ENCODE data around the gene GPC3. TPM values are rescaled to one million over a fixed set of nuclear protein-coding genes. Genes with fewer than 3 reads are reported as not detected.

GPC3 gene
- total and polyA plus RNA-seq, 2 of the 4 experiments (the other 2 are of a cell fraction), result not detected

DNA sequence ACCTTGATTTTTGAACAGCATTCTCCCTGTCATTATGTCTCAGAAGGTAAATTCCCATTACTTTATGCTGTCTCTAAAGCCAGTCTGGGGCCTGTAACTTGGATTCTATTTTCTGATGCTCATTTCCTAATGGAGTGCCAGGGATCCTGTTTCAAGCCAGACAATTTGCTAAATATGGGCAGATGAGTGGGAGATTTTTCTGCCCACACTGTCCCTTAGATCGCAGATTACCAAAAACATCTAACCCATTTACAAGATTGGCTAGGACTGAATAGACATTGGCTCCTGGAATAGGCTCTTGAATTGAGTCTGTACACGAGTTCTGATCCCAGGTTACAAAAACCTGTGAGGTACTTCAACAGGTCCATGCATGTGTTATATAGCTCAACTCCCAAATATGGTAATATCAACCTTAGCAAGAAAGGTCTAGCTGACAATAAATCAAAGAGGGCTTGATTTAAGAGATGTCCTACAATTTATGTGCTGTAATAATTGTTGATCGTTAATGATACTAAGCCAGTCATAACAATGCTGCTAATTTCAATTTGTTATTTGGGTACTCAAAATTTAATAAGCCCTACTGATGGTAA, 5.7 kb downstream of the GPC3 start:
- CTCF ChIA-PET, result no interaction called here
- no peak overlapping the region for H2BK20ac ChIP-seq (ENCODE audit: low read depth, low read length)
- dilution Hi-C loops (cut with HindIII; ENCODE audit: low sequenced_read_pairs, unreplicated experiment), result no loop called here
- H2BK5ac ChIP-seq (ENCODE audit: low read depth, low read length, poor library complexity, severe bottlenecking), result no peak overlapping the region
- ATAC-seq (ENCODE audit: low read depth), result no peak
- H3K27me3 ChIP-seq (ENCODE audit: control insufficient read depth, insufficient read depth, low read length), result peaks cover 3% of the 10 kb centered on the region; the same call in 1 of the 2 replicates
- no peak overlapping the region for H4K8ac ChIP-seq (ENCODE audit: low read depth in 2 of 2, low read length in 2 of 2)
- H3K4me2 ChIP-seq (ENCODE audit: low read depth, low read length), result no peak overlapping the region
- no peak overlapping the region for H3K14ac ChIP-seq (replicated peaks; ENCODE audit: low read depth, low read length)
- no peak for TF ChIP-seq SMC3 (IDR thresholded peaks at IDR 0.05; ENCODE audit: low read depth, low read length)
- no peak for TF ChIP-seq NFE2L2 (IDR thresholded peaks at IDR 0.05; ENCODE audit: low read depth, low read length)
- TF ChIP-seq FOS (IDR thresholded peaks at IDR 0.05; ENCODE audit: low read depth, low read length), result no peak
- TF ChIP-seq CEBPB (IDR thresholded peaks at IDR 0.05; ENCODE audit: low read depth, low read length), result no peak
- TF ChIP-seq POLR2A (IDR thresholded peaks at IDR 0.05; ENCODE audit: low read depth, low read length), result no peak
- no peak for TF ChIP-seq CHD1 (IDR thresholded peaks at IDR 0.05; ENCODE audit: low read depth, low read length)
- TF ChIP-seq MAZ (IDR thresholded peaks at IDR 0.05; ENCODE audit: borderline replicate concordance, low read depth, low read length), result no peak
- TF ChIP-seq RCOR1 (IDR thresholded peaks at IDR 0.05; ENCODE audit: insufficient replicate concordance, low read length), result no peak
- TF ChIP-seq RFX5 (IDR thresholded peaks at IDR 0.05; ENCODE audit: low read depth, low read length), result no peak
- no peak for TF ChIP-seq ELK1 (IDR thresholded peaks at IDR 0.05; ENCODE audit: borderline replicate concordance, low read depth, low read length)
- TF ChIP-seq, protein P1, sequence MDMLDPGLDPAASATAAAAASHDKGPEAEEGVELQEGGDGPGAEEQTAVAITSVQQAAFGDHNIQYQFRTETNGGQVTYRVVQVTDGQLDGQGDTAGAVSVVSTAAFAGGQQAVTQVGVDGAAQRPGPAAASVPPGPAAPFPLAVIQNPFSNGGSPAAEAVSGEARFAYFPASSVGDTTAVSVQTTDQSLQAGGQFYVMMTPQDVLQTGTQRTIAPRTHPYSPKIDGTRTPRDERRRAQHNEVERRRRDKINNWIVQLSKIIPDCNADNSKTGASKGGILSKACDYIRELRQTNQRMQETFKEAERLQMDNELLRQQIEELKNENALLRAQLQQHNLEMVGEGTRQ (IDR thresholded peaks at IDR 0.05; ENCODE audit: low read depth, low read length), result no peak
- no peak for TF ChIP-seq MAFK (IDR thresholded peaks at IDR 0.05; ENCODE audit: low read depth, low read length)
- no peak for TF ChIP-seq RAD21 (IDR thresholded peaks at IDR 0.05; ENCODE audit: low read length)
- TF ChIP-seq CTCF (conservative IDR thresholded peaks at IDR 0.05; ENCODE audit: low read depth, low read length), result no peak
- H4K5ac ChIP-seq (ENCODE audit: low read depth, low read length), result no peak overlapping the region
- intact Hi-C loops (cut with micrococcal nuclease), result no loop called here
- H2AFZ ChIP-seq (replicated peaks; ENCODE audit: low read length, poor library complexity), result no peak overlapping the region
- no peak overlapping the region for H2BK15ac ChIP-seq (ENCODE audit: low read depth, low read length)
- H3K9me1 ChIP-seq (ENCODE audit: insufficient read depth, low read length), result no peaks in the 10 kb centered on the region
- H3K23ac ChIP-seq (ENCODE audit: low read depth, low read length), result no peak overlapping the region
- BruUV-seq (replicated peaks), result no TSS peak
- no peaks in the 10 kb centered on the region for H3K9me3 ChIP-seq (ENCODE audit: control insufficient read depth, insufficient read depth, low read length)
- H3K4me1 ChIP-seq (ENCODE audit: control insufficient read depth, insufficient read depth, low read length), result no peaks in the 10 kb centered on the region
- no CpG with 5 or more reads among the region's 3 CpGs for WGBS, 2 experiments (ENCODE audit: extremely low coverage in 2 of 2, insufficient read length in 1 of 2)
- H3K36me3 ChIP-seq (ENCODE audit: control insufficient read depth, insufficient read depth, low read length), result no peaks in the 10 kb centered on the region
- H2BK120ac ChIP-seq (ENCODE audit: low read depth, low read length), result no peak overlapping the region
- H3K27ac ChIP-seq (ENCODE audit: insufficient read depth, low read length), result no peak overlapping the region
- H3K4ac ChIP-seq (ENCODE audit: low read depth, low read length), result no peak overlapping the region
- H4K20me1 ChIP-seq (ENCODE audit: insufficient read depth, low read length), result no peaks in the 10 kb centered on the region
- H3K4me3 ChIP-seq (ENCODE audit: insufficient read depth, low read depth, low read length), result no peak overlapping the region
- POLR2A ChIA-PET (ENCODE audit: unreplicated experiment), result no interaction called here
- H2AK9ac ChIP-seq (replicated peaks; ENCODE audit: low read depth, low read length, poor library complexity), result no peak overlapping the region
- H3K56ac ChIP-seq (ENCODE audit: extremely low read depth, insufficient read depth, low read length), result no peak overlapping the region
- no peak overlapping the region for H4K91ac ChIP-seq (ENCODE audit: insufficient read depth, low read depth, low read length)
- DNase-seq, result no peak
- in situ Hi-C loops (cut with MboI; ENCODE audit: low sequenced_read_pairs), result no loop called here
- H3K9ac ChIP-seq (ENCODE audit: low read depth, low read length), result no peak overlapping the region
- H2AK5ac ChIP-seq (ENCODE audit: low read depth, low read length), result no peak overlapping the region
- no peak overlapping the region for H3K18ac ChIP-seq (ENCODE audit: low read depth, low read length)
- no peaks in the 10 kb centered on the region for H3K79me1 ChIP-seq (ENCODE audit: low read depth in 1 of 2, low read length in 2 of 2)

All from IMR-90 (cell line).